NCI-H1436 treated with DMSO at 0.1 percent for 48 hours (cell line): Measurements from ENCODE around the gene MAB21L1.

Experiments used
- DNase-seq: peaks from one replicate; lab custom pipeline; 2025; lab: John Stamatoyannopoulos, UW

MAB21L1 gene

DNA sequence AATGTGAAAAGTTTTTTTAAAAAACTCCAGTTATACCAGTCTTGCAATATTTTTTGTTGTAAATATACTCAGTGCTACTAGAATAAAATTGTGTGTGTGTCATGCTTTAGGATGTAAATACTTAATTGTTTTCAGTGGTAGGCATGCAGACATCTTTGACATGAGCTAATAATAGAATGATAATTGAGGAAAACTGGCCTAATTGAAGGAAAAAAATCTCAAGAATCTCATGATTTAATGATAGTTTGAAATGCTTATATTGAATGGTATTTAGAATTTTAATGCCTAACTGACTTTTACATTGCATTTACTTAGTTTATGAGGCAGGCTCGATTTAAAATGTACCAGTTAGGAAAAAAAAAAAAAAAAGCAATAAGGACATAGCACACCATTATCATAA is 3.2 kb upstream of the MAB21L1 start:
- DNase-seq: no peak

DNA sequence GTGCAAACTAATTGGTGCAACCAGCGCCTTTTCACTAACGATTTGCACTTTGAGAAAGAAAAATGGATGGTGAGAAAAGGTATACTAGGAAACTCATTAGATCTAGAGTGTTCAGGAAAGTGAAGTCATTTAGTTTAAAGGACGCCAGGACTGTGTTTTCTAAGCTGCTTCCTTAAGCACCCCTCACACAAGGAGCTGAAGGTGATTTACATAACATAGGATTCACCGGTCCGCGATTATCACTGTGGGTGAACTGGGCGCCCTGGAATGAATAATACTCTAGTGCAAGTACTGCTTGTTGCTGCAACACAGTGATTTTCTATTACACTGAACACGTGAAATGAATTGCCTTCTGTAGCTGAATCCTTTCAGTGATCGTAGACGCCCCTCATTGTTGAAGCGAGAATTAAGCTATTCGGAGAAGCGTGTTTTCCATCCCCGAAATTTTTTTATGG is 2.6 kb upstream of the MAB21L1 start:
- DNase-seq: no peak

GRCh38 chr13:35478271-35479037 is 2.0 kb upstream of the MAB21L1 start:
- no peak for DNase-seq

- DNase-seq: no peak
Observed at GRCh38 chr13:35477386-35477946, 977 bp upstream of the MAB21L1 start.

DNA sequence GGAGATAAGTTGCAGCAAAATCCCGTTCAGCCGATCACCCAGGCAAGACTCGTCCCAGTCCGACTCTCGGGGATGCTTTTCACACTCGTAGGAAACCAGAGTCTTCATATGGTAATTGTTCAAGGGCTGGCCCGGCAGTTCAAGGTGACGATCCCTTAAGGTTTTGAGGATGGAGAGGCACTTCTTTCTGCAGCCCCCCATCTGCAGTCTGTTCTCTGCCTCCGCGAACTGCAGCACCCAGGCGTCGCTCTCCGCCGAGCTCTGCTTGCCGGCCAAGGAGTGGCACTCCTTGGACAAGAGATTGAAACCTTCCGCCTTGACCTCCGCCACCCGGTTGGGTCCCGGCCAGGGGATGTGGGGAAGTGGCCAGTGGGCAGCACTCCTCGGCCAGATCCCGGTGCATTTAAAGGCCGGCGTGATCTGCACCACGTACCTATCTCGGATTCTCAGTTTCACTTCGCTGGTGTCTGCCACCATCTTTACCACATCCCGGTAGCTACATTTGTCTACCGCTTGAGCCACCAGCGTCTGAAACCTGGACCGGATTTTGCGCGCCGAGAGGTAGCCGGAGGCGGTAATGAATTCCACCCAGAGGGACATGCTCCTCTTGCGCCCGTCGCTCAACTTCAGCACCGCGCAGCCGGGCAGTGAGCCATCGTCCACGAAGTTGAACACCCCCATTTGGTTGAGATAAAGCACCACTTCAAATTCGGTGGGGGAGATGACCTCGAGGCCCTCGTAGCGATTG is 1.1 kb downstream of the MAB21L1 start:
- no peak for DNase-seq

GRCh38 chr13:35474496-35475211 is 1.8 kb downstream of the MAB21L1 start:
- no peak for DNase-seq

GRCh38 chr13:35473802-35474201 is 2.7 kb downstream of the MAB21L1 start:
- DNase-seq: no peak

- no peak for DNase-seq
Observed at GRCh38 chr13:35473206-35473775, 3.2 kb downstream of the MAB21L1 start.

- DNase-seq: no peak
Observed at GRCh38 chr13:35472323-35472881, 4.1 kb downstream of the MAB21L1 start.

GRCh38 chr13:35471706-35472322 is 4.7 kb downstream of the MAB21L1 start:
- DNase-seq: no peak

GRCh38 chr13:35470671-35471661 is 5.5 kb downstream of the MAB21L1 start:
- DNase-seq: no peak

GRCh38 chr13:35469806-35470525 is 6.5 kb downstream of the MAB21L1 start:
- DNase-seq: no peak

DNA sequence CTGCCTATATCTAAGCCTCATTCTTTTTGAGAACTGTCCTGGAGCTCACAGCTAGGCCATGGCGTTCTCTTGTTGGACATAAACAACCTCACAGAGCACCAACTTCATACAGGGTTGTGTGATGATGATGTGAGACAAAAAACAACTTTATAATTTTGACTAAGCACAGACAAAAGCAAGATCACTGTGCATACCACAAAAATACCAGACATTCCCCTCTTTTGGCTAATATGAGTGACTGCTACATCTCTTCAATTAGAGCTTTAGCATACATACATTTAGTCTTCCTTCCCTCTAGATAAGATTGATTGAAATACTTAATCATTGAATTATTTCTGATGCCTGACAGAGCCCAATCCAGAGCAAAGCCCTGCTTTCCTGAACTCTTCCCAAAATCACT is 8.3 kb downstream of the MAB21L1 start:
- no peak for DNase-seq

DNA sequence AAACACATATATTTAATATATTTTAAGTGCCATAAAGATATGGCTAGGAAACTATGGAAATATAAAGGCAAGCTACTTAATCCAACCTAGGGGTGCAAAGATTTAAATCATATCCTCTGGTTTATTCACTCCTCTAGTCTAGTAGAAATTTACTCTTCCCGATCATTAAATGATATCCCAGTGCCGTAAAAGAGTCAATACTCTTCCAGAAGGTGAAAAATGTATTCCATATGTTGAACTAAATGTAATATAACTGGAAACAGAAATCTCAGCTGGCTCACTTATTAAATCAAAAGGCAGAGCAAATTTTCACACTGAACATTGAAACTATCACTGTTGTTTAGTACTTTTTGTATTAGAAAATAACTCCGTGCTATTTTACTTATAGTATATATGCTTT is 11.1 kb downstream of the MAB21L1 start:
- no peak for DNase-seq

DNA sequence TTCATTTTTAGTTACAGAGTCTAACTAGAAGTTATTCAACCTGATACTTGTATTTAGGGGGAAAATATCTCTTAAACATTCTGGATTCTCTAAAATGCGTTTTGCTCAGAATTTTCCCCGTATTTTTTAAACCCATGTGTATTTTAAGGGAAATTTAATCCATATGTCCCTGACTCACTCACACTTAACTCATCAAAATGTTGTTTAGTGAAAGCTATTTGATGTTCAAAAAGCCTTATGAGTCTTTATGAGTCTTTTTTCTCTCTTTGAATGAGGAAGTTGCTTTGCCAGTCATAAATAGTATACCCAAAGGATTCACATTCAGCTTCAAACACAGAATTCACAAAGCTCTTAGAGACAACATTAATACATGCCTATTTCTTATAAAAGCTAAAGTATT is 16.4 kb downstream of the MAB21L1 start:
- no peak for DNase-seq

GRCh38 chr13:35457258-35457657 is 19.2 kb downstream of the MAB21L1 start:
- DNase-seq: no peak

DNA sequence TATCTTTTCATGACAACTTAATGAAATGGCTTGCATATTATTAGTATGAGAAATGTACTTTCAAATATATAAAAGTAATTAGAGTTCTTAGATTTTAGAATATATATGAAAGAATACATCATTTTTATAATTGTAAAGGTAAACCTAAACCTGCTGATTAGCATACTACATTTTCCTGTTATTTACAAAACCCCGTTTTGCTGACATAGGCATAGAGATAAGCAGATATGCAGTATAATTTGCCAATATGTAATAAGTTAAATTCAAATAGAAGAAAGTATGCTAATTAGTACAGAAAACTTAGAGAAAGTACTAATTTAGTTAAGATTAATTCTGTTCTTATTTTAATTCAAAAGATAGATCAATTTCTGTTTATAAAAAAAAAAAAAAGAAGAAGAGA is 21.5 kb downstream of the MAB21L1 start:
- no peak for DNase-seq

GRCh38 chr13:35449821-35450220 is 26.7 kb downstream of the MAB21L1 start:
- DNase-seq: no peak

DNA sequence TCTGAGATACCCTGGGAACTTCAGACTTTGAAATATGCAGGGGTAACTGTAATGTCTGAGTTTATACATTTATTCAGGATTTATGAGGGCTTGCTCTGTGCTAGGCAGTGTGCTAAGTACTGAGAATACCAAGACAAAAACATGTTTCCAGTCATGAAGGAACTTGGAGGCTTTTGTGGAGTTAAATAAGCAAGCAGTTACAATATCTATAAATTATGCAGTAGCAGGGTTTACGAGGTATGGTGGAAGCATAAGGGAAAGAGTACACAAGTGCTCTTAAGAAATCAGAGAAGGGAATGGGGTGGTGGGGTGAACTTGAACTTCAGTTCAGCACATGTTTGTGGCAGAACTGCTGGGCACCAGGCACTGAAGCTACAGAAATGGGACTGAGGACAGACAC is 28.0 kb downstream of the MAB21L1 start:
- no peak for DNase-seq
